ENCODE measurements around the gene VSNL1. TPM values are rescaled to one million over a fixed set of nuclear protein-coding genes. Genes with fewer than 3 reads are reported as not detected.

The VSNL1 gene
- total and polyA plus RNA-seq, 10 of the 15 experiments (the other 5 are each of a cell fraction or from before 2014, with no cell fraction given), result 0.04 to 0.30 (median 0.12) TPM; not detected in 4

DNA sequence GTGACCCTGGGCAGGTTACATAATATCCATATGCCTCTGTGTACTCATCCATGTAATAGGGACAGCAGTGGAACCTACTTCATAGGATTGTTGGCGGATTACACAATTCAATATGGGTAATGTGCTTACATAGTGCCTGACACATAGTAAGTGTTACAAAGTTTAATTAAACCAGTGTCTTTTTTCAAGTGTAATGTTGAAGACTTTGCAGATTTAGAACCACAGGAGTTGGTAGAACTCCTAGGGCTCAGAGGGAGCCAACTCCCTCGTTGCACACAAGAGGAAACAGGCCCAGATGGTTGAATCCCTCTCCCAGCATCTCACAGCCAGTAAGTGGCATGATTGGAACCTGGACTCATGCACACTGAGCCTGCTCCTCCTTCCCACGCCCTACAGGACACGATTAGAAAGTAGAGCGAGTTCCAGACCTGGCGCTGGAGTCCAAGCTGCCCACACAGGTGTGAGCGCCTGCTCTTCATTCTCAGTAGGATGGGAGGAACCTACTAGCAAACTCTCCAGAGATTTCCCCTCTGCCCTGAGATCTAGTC lies 97.8 kb downstream of the VSNL1 start:
- ChIA-PET RAD21 (ENCODE audit: unreplicated experiment) (no interaction called here), CTCF (interaction anchor here (0.5 kb wide), 1 partner anchor 936 kb away, joined by 3 read pairs; no protein-coding TSS in a partner anchor), SMC1A (ENCODE audit: uncharacterized antibody, unreplicated experiment) (no interaction called here), POLR2A (no interaction called here)
- Histone ChIP-seq H3K27me3 (replicated peaks in 1 of 2; ENCODE audit: control insufficient read depth in 2 of 2, insufficient read depth in 2 of 2, low read length in 1 of 2) (no peaks in the 10 kb centered on the region), H2AFZ (ENCODE audit: control insufficient read depth, low read depth, low read length) (no peak overlapping the region), H3K27ac (ENCODE audit: control insufficient read depth, insufficient read depth) (no peak overlapping the region), H3K4me2 (ENCODE audit: control insufficient read depth, insufficient read depth) (no peak overlapping the region), H3K4me1 (ENCODE audit: control insufficient read depth, insufficient read depth, low read length) (no peaks in the 10 kb centered on the region), H3K9ac (ENCODE audit: control insufficient read depth, insufficient read depth, low read length) (no peak overlapping the region), H4K20me1 (ENCODE audit: control insufficient read depth, insufficient read depth) (no peaks in the 10 kb centered on the region), H3K9me3 (replicated peaks; ENCODE audit: control insufficient read depth, insufficient read depth, low read length) (no peaks in the 10 kb centered on the region), H3K79me2 (ENCODE audit: control insufficient read depth, insufficient read depth, low read length) (no peaks in the 10 kb centered on the region), H3K4me3 (no peak overlapping the region), H3K36me3 (ENCODE audit: control insufficient read depth in 2 of 2, insufficient read depth in 2 of 2, low read length in 1 of 2) (no peaks in the 10 kb centered on the region)
- WGBS (ENCODE audit: insufficient coverage, insufficient replicate concordance, low lambda C conversion rate, missing lambda C conversion rate), result 23% methylated on average over 7 of the region's 7 CpGs
- BruUV-seq (replicated peaks), result no TSS peak
- ATAC-seq, result no peak
- FAIRE-seq, result no peak
- no peak for TF ChIP-seq SREBF1 (IDR thresholded peaks at IDR 0.05; ENCODE audit: low read length)
- no peak for TF ChIP-seq EGR1 (IDR thresholded peaks at IDR 0.05; ENCODE audit: borderline replicate concordance in 1 of 2, low read depth in 2 of 2, low read length in 2 of 2)
- TF ChIP-seq, protein P1, sequence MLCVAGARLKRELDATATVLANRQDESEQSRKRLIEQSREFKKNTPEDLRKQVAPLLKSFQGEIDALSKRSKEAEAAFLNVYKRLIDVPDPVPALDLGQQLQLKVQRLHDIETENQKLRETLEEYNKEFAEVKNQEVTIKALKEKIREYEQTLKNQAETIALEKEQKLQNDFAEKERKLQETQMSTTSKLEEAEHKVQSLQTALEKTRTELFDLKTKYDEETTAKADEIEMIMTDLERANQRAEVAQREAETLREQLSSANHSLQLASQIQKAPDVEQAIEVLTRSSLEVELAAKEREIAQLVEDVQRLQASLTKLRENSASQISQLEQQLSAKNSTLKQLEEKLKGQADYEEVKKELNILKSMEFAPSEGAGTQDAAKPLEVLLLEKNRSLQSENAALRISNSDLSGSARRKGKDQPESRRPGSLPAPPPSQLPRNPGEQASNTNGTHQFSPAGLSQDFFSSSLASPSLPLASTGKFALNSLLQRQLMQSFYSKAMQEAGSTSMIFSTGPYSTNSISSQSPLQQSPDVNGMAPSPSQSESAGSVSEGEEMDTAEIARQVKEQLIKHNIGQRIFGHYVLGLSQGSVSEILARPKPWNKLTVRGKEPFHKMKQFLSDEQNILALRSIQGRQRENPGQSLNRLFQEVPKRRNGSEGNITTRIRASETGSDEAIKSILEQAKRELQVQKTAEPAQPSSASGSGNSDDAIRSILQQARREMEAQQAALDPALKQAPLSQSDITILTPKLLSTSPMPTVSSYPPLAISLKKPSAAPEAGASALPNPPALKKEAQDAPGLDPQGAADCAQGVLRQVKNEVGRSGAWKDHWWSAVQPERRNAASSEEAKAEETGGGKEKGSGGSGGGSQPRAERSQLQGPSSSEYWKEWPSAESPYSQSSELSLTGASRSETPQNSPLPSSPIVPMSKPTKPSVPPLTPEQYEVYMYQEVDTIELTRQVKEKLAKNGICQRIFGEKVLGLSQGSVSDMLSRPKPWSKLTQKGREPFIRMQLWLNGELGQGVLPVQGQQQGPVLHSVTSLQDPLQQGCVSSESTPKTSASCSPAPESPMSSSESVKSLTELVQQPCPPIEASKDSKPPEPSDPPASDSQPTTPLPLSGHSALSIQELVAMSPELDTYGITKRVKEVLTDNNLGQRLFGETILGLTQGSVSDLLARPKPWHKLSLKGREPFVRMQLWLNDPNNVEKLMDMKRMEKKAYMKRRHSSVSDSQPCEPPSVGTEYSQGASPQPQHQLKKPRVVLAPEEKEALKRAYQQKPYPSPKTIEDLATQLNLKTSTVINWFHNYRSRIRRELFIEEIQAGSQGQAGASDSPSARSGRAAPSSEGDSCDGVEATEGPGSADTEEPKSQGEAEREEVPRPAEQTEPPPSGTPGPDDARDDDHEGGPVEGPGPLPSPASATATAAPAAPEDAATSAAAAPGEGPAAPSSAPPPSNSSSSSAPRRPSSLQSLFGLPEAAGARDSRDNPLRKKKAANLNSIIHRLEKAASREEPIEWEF (IDR thresholded peaks at IDR 0.05; ENCODE audit: insufficient replicate concordance, low read depth, low read length), result no peak
- no peak for TF ChIP-seq CHD2 (IDR thresholded peaks at IDR 0.05; ENCODE audit: borderline replicate concordance, low read depth, low read length)
- TF ChIP-seq ZNF274 (IDR thresholded peaks at IDR 0.05; ENCODE audit: insufficient read depth, insufficient read length), result no peak
- intact Hi-C loops (cut with micrococcal nuclease; ENCODE audit: unreplicated experiment) (no loop called here), in situ Hi-C loops (cut with MboI) (no loop called here)
- DNase-seq (ENCODE audit: low read depth, low spot score), result no peak

Data from GM12878 (cell line).